HL-60 (cell line): ENCODE results near the gene DCTN5.

Experiments used
- DNase-seq, 2 experiments: peaks; one replicate each; pipeline ENCODE4 v3.0.0-alpha.2; 2010 to 2020; ENCODE audit warnings: low read depth in 1 of 2, low spot score in 1 of 2
- H3K27ac ChIP-seq: fragments of 250-450 bp; sonication (Bioruptor Pico); replicated peaks from 2 replicates; pipeline ENCODE4 v1.5.1; 2020; ENCODE audit warnings: mild to moderate bottlenecking, moderate library complexity
- H3K27me3 ChIP-seq: fragments of 250-450 bp; sonication (Bioruptor Pico); 2 replicates; pipeline ENCODE4 v1.5.1; 2021; ENCODE audit warnings: mild to moderate bottlenecking, moderate library complexity; ENCODE audit not compliant: insufficient read depth, poor library complexity, severe bottlenecking
- H3K4me3 ChIP-seq: replicated peaks from 2 replicates; pipeline ENCODE4 v1.5.1; 2011; ENCODE audit warnings: mild to moderate bottlenecking, control low read depth, low read length; ENCODE audit not compliant: insufficient read depth
- CTCF ChIP-seq: IDR thresholded peaks from one replicate; pipeline ENCODE4 v1.5.1; 2011; ENCODE audit warnings: low read length, control low read depth, inconsistent platforms; ENCODE audit not compliant: insufficient read depth
- GABPA ChIP-seq: IDR thresholded peaks from 2 replicates; pipeline ENCODE4 v1.6.1; 2012; ENCODE audit warnings: low read depth
- POLR2AphosphoS5 ChIP-seq: IDR thresholded peaks from 2 replicates; pipeline ENCODE4 v1.6.1; 2012; ENCODE audit warnings: low read depth
- SPI1 ChIP-seq: IDR thresholded peaks from 2 replicates; pipeline ENCODE4 v1.6.1; 2012; ENCODE audit warnings: low read depth, mild to moderate bottlenecking, borderline replicate concordance
- TF ChIP-seq, protein P1 (sequence below): IDR thresholded peaks from 2 replicates; pipeline ENCODE4 v1.6.1; 2012; ENCODE audit warnings: low read depth; ENCODE audit not compliant: insufficient replicate concordance

DCTN5 gene

GRCh38 chr16:23710008-23710407 is 68.7 kb downstream of the DCTN5 start:
- TF ChIP-seq GABPA, result no peak
- no peak for TF ChIP-seq SPI1
- TF ChIP-seq, protein P1, sequence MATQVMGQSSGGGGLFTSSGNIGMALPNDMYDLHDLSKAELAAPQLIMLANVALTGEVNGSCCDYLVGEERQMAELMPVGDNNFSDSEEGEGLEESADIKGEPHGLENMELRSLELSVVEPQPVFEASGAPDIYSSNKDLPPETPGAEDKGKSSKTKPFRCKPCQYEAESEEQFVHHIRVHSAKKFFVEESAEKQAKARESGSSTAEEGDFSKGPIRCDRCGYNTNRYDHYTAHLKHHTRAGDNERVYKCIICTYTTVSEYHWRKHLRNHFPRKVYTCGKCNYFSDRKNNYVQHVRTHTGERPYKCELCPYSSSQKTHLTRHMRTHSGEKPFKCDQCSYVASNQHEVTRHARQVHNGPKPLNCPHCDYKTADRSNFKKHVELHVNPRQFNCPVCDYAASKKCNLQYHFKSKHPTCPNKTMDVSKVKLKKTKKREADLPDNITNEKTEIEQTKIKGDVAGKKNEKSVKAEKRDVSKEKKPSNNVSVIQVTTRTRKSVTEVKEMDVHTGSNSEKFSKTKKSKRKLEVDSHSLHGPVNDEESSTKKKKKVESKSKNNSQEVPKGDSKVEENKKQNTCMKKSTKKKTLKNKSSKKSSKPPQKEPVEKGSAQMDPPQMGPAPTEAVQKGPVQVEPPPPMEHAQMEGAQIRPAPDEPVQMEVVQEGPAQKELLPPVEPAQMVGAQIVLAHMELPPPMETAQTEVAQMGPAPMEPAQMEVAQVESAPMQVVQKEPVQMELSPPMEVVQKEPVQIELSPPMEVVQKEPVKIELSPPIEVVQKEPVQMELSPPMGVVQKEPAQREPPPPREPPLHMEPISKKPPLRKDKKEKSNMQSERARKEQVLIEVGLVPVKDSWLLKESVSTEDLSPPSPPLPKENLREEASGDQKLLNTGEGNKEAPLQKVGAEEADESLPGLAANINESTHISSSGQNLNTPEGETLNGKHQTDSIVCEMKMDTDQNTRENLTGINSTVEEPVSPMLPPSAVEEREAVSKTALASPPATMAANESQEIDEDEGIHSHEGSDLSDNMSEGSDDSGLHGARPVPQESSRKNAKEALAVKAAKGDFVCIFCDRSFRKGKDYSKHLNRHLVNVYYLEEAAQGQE, result no peak
- no peak for TF ChIP-seq POLR2AphosphoS5
- no peak for TF ChIP-seq CTCF
- peaks cover 8% of the 10 kb centered on the region for H3K27me3 ChIP-seq
- H3K4me3 ChIP-seq, result no peak overlapping the region
- DNase-seq, result no peak
- no peak overlapping the region for H3K27ac ChIP-seq

DNA sequence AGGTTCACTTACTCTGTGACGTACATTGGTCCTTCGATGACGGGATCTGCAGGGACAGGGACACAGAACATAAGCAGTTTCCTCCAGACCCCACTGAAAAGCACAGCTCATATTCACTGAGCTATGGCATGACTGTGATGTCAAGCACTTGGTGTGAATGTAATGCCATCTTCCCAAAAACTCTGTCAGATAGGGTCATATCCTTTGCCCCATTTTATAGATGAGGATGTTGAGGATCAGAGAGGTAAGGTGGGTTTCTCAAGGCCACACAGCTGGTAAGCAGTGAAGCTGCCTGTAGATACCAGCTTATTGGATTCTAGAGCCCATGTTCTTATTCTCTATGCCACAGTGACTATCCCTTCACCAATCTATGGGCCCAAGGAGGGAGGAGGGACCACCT is 69.2 kb downstream of the DCTN5 start:
- DNase-seq, result no peak
- Histone ChIP-seq H3K27me3 (peaks cover 9% of the 10 kb centered on the region), H3K27ac (no peak overlapping the region)

GRCh38 chr16:23711785-23712184 is 70.5 kb downstream of the DCTN5 start:
- Histone ChIP-seq H3K4me3 (no peak overlapping the region), H3K27ac (no peak overlapping the region), H3K27me3 (peaks cover 15% of the 10 kb centered on the region)
- TF ChIP-seq POLR2AphosphoS5 (no peak), SPI1 (no peak), GABPA (no peak), CTCF (no peak)
- TF ChIP-seq, protein P1, result no peak
- no peak for DNase-seq

More for the DNA sequence above, 69.2 kb downstream of the DCTN5 start:
- TF ChIP-seq, protein P1, result no peak
- TF ChIP-seq POLR2AphosphoS5, result no peak
- TF ChIP-seq CTCF, result no peak
- TF ChIP-seq SPI1, result no peak
- TF ChIP-seq GABPA, result no peak
- no peak overlapping the region for H3K4me3 ChIP-seq
